SK-N-SH (cell line): ENCODE results near the gene TMEM63C.

ENCODE experiments used
- CHD2 ChIP-seq: fragments of 150-350 bp; IDR thresholded peaks from 2 replicates; pipeline ENCODE4 v1.6.1; 2018; ENCODE audit warnings: low read length; ENCODE audit not compliant: partially characterized antibody
- CTCF ChIP-seq: fragments of 200-600 bp; sonication (generic); IDR thresholded peaks from 2 replicates; pipeline ENCODE4 v1.6.1; 2017; ENCODE audit warnings: antibody characterized with exemption, mild to moderate bottlenecking, moderate library complexity
- EP300 ChIP-seq, 2 experiments: IDR thresholded peaks; 2 replicates each; pipeline versions ENCODE4 v1.4.0 to v1.6.1; 2012; ENCODE audit warnings: borderline replicate concordance in 1 of 2, low read depth in 1 of 2, low read length in 1 of 2
- EZH2phosphoT487 ChIP-seq: fragments of 200-600 bp; sonication (generic); IDR thresholded peaks from 2 replicates; pipeline ENCODE4 v1.6.1; 2017; ENCODE audit warnings: low read depth, mixed run types, mild to moderate bottlenecking, antibody characterized with exemption, moderate library complexity, borderline replicate concordance
- FOXJ3 ChIP-seq: sonication (generic); formaldehyde crosslinking; IDR thresholded peaks from 2 replicates; pipeline ENCODE4 v1.5.1; 2020; ENCODE audit warnings: mild to moderate bottlenecking, missing genetic modification reagents
- GABPA ChIP-seq: IDR thresholded peaks from 2 replicates; pipeline ENCODE4 v1.4.0; 2012; ENCODE audit warnings: low read depth, mild to moderate bottlenecking
- MXI1 ChIP-seq: IDR thresholded peaks from 2 replicates; pipeline ENCODE4 v1.6.1; 2012; ENCODE audit warnings: mild to moderate bottlenecking, low read depth, low read length, improper control_type of control experiment
- NFIC ChIP-seq: IDR thresholded peaks from 2 replicates; pipeline ENCODE4 v1.4.0; 2012; ENCODE audit warnings: borderline replicate concordance
- POLR2AphosphoS5 ChIP-seq: IDR thresholded peaks from 2 replicates; pipeline ENCODE4 v1.6.1; 2012; ENCODE audit warnings: low read depth, low read length
- RAD21 ChIP-seq: IDR thresholded peaks from 2 replicates; pipeline ENCODE4 v1.6.1; 2012; ENCODE audit warnings: mild to moderate bottlenecking, low read length
- RFX5 ChIP-seq: IDR thresholded peaks from 2 replicates; pipeline ENCODE4 v1.6.1; 2012; ENCODE audit warnings: mild to moderate bottlenecking, improper control_type of control experiment, low read length
- TAF1 ChIP-seq: IDR thresholded peaks from 2 replicates; pipeline ENCODE4 v1.6.1; 2012; ENCODE audit warnings: low read depth, mild to moderate bottlenecking, low read length, moderate library complexity, borderline replicate concordance
- USF1 ChIP-seq: IDR thresholded peaks from 2 replicates; pipeline ENCODE4 v1.4.0; 2012; ENCODE audit warnings: low read depth, borderline replicate concordance
- YY1 ChIP-seq: IDR thresholded peaks from 2 replicates; pipeline ENCODE4 v1.4.0; 2012; ENCODE audit warnings: low read depth, mild to moderate bottlenecking

- TF ChIP-seq NFIC (no peak), CTCF (no peak), USF1 (no peak), POLR2AphosphoS5 (no peak), EZH2phosphoT487 (no peak), RAD21 (no peak), RFX5 (no peak), CHD2 (no peak), MXI1 (no peak), YY1 (no peak), GABPA (no peak), EP300 (IDR thresholded peaks at IDR 0.05; ENCODE audit: borderline replicate concordance in 1 of 2, low read depth in 1 of 2, low read length in 1 of 2) (no peak), FOXJ3 (CRISPR knock-in tag) (no peak), TAF1 (no peak)
These were observed 49.3 kb downstream of the TMEM63C start for GRCh38 chr14:77230914-77231313.
